Activated gamma-delta T cell treated with Interleukin-2 at 50 U/mL for 16 hours (primary cell): ENCODE data around the gene MMP28.
A peak's percentile ranks its signal among the peaks of the same experiment; 100 is the strongest.

Experiments
- DNase-seq: peaks from one replicate; pipeline ENCODE4 v3.0.0-alpha.2; 2020

Gene MMP28

DNA sequence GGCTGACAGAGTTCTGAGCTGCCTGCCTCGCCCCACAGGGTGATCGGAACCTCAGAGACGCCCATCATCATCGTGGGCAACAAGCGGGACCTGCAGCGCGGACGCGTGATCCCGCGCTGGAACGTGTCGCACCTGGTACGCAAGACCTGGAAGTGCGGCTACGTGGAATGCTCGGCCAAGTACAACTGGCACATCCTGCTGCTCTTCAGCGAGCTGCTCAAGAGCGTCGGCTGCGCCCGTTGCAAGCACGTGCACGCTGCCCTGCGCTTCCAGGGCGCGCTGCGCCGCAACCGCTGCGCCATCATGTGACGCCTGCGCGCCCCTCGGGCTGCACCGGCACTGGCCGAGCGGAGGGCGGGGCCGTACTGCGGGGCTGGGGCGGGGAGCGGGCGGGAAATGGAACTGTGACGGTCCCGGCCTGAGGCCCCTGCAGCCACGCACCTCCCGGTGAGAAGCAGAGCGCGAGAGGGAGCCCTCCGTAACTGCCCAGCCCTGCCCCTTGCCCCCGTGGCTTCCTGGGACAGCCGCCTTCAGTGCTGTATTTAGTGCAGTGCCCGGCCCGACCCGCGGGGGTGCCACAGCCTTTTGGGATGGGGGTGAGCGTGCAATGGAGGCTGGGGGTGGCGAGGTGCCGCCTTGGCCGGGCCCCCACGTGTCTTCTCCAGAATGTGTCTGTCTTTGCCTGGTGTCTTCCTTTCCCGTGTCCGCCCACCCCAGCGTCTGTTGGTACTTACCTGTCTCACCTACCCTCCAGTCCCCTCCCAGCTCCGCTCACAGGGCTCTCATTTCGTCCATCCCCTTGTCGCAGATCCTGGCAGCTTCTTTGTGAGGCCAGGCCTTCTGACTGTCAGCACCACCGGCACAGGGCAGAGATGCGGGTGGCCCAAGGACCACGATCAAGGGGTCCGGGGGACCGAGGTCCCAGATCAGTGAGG, 54.2 kb downstream of the MMP28 start:
- DNase-seq, result no peak

DNA sequence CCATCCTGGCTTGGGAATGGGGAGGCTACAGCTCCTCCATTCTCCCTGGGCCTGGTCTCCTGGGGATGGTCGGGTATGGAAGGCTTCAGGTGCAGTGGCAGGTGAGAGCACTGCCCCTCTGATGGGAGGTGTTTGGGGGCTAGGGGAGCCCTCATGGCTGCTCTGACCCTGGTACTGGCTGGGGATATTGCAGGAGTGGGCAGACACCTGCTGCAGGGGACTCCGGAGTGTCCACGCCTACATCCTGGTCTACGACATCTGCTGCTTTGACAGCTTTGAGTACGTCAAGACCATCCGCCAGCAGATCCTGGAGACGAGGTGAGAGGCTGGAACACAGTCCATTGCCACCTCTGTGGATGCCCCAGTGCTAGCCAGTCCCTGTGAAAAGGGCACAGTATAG, 55.2 kb downstream of the MMP28 start:
- no peak for DNase-seq

DNA sequence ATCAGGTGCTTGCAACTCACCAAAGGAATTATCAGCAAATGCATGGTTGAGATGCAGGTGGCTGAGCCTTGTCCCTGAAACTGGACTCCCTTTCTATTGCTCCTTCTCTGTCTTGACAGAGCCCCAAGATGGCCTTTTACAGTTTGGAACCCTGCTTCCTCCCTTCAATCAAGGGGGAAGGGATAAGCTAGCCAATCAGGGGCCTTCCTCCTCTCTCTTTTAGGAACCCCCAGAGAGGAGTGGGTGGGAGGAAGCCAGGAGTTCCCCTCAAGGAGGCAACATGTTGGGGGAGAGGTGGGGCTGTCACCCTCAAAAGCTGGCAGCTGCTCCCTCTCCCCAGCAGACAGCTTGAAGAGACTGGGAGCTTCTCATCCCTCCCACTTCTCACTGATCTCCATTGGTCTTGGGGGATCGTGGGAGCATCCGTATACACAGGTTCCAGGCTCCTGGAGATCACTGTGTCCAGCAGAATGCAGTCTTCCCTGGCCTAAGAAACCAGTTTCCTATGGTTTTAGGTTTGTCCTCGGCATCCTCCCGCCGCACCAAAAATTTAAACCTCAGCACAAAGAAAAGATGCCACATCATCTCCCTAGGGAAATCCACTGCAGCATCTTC, 56.8 kb downstream of the MMP28 start:
- DNase-seq, result no peak

DNA sequence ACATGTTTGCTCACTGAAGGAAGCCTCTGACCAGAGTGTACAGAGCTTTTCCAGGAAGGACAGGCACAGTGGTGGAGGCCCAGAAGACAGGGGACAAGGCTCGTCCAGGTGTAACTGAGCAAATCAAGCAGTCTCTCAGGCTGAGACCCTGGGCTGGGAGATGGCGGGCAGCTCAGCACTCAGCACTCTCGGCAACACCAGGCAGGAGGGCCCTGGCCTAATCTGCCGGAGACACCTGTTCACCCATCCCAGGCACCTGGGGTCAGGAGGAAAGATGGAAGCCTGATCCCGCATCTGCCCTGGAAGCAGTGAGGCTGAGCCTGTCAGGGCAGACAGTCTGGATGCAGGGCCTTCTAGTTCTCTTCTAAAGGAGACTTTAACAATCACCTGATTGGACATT, 59.2 kb downstream of the MMP28 start:
- DNase-seq, result no peak

DNA sequence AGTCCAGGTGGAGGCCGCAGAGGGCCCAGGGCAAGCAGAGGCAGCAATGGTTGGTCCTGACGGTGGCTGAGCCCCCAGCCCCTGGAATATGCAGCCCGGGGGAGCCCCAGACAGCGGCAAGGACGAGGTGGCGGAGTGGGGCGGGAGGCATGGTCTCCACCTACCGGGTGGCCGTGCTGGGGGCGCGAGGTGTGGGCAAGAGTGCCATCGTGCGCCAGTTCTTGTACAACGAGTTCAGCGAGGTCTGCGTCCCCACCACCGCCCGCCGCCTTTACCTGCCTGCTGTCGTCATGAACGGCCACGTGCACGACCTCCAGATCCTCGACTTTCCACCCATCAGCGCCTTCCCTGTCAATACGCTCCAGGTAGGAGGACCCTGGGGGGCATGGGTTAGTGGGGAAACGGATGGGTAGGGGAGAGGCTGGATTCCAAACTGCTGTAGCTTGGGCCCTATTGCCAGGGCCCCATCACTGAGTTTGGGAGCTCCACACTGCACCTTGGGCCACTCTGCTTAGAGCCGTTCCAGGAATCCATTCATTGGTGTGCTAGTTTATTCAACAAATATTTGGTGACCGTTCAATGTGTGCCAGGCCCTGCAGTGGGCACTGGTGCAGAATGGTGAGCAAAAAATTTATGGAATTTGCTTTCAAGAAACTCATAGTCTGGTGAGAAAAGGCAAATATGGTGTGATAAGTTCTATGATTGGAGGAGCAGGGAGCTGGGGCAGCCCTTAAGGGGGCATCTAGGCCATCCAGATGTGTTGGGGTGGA, 60.2 kb downstream of the MMP28 start:
- DNase-seq, result no peak

DNA sequence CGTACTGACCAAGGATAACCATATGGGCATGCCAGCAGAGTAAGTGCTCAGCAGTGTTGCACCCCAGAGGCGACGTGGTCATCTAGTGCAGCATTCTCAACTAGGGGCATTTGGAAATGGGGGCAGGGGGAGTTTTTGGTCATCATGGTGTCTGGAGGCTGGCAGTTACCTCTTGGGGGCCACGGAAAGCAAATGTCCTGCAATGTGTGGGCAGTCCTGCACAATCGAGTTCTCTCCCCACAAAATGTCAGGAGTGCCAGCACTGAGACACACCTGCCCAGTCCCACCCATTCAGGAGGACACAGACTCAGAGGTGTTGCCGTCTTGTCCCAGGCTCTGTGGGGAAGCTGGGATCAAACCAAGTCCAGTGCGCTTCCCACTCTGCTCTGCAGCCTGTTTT, 61.0 kb downstream of the MMP28 start:
- no peak for DNase-seq

DNA sequence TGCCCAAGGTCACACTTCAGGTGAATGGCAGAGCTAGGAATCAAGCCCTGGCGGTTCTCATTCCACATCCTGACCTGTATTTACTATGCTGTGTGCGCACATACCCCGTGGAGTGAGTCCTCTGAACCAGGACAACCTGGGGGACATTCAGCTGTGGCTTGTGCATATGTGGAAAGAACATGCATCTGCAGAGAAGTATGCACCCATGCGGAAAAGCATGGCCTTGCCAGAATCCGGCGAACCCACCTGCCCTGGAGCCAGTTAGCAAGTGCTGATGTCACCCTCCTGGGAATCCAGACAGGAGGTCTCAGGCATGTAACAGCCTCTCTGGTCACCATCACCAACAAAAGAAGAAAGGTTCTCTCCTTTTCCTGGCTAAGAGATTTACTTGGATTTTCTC, 62.1 kb downstream of the MMP28 start:
- DNase-seq, result no peak

DNA sequence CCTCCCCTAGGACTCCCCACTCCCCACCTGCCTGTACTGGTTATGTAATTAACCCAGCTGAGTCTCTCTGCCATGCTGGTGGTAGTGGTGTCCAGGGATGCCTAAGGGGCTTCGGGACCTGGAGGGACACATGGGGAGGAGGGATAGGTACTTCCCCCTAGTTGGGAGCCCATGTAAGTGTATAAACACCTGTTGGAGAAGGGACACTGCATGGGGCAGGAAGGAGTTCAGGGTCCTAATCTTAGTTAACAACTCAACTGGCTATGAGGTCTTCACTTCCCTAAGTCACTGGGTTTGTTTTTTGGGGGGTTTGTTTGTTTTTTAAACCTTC, 62.7 kb downstream of the MMP28 start:
- no peak for DNase-seq

DNA sequence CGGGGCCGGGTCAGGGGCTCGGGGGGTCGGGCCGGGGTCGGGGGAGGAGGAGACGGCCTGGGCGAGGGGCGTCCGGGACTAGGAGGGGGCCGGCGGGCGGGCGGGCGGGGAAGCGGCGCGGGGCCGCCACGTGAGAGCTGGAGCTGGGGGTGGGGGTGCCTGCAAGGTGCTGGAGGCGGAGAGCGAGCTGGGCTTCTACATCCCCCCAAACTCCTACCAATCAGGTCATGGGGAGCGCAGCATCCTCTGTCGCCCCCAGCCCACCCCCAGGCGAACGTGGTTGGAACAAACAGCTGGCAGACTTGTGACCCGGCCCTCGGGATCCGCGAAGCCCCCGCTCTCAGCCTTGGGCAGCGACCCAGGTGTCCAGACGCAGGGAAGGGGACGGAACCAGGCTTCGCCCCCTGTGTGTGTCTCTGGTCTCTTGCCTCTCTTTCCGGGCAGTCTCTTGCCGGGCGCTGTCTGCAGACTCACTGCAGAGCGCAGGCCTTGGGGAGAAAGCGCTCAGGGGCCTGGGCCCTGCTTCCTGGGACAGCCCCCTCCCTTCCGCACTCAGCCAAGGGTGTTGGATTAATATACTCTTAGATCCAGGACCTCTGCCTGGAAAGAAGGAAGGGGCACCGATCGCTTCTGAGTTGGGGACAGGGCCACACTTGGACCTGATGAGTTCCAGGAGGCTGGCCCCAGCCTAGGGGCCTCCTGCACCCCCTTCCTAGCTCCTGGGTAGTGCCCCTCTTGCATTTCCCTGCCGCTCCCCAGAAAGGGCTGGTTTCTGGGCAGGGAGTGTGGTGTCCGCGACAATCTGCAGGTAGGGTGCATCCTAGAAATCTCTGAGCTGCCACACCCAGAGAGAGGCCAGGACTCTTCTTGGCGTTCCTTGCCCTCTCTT, 63.3 kb downstream of the MMP28 start:
- no peak for DNase-seq

DNA sequence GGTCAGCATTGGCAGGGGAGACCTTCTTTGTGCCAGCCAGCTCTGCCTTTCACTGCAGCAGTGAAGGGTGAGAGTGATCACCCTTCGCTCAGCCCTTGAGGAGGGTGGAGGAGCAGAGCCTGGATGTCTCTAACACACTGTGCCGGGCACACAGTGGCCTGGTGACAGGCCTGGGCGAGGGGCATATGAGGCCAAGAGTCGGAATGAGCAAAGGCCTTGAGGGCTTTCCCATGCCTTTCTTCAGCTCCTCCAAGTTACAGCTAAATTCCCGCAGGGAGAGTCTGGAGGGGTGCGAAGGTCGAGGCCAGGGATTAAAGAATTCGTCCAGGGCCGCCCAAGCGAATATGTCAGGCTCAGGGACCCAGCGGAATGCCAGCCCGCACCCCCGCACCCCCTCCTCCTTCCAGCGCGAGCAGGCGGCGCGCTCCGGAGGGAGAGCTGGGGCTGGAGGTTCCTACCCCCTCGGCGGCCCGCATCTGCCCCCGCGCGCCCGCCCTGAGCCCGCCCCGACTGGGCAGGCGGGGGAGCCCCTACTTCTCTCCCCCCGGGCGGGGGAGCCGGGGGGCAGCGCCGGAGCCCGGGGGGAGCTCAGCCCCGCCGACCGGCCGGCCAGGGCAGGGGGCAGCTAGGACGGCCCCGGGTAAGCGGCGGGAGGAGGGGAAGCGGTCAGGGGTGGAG, 64.1 kb downstream of the MMP28 start, which contains the start of gene RASL10B:
RASL10B (plus strand) TSS at position 401 of the 678 bp plus-strand sequence. CDS start 3,546 bp downstream, outside the sequence.
- peak; percentile 34 for DNase-seq

DNA sequence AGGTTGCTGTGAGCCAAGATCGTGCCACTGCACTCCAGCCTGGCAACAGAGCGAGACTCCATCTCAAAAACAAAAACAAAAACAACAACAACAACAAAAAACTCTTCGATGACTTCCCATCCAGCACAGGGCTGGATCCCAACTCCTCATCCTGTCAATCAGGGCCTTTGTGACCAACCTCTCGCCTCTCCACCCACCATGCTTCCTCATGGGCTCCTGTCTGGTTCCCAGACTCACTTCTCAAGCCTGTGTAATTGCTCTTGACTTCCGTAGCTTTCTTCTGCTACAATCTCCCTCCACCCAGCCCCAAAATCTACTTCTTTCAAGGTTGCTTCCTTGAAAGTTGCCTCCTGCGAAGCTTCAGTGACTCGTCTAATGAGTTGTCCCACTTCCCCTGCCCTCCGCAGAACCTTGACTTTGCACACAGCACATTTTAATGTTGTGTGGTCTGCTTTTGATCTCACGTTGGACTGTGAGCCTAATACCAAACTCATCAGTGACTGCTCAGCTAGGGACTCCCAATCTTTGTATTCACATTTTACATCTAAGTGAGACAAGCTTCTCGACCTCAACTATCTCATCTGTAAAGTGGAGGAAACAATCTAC, 64.9 kb downstream of the MMP28 start:
- DNase-seq, result no peak

DNA sequence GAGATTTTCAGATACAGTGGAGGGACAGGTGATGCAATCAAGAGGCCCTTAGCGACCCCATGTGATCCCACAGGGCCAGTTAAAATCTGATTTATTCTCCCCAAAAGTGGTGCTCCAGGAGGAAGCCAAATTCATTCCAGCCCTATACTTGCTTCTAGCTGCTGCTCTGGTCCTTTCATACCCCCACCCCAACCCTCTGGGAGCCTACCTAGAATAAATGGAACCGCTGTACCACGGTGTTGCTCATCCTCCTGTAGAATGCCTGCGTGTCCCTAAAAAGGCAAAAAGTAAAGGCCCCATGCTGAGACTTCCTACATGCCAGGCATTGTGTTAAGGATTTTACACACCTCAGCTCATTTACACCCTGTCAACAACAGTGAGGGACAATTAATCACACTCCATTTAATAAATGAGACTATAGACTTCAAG, 66.0 kb downstream of the MMP28 start:
- DNase-seq, result no peak

DNA sequence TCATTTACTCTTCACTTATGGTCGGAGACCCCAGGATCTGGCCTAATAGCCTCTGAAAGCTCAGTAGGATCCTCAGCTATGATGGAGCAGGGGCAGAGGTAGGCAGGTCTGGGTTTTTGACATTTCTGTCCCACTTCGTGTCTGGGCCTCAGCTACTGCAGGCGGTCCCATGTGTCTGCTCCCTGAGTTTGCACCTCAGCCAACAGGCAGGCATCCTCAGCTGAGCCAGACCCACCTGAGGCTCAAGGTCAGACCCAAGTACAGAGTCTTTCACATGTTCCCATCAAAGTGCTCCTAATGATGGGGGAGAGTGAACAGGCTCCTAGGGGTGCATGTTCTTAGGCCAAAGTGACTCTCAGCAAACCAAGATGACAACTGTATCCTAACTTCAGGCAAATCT, 66.9 kb downstream of the MMP28 start:
- DNase-seq, result no peak

DNA sequence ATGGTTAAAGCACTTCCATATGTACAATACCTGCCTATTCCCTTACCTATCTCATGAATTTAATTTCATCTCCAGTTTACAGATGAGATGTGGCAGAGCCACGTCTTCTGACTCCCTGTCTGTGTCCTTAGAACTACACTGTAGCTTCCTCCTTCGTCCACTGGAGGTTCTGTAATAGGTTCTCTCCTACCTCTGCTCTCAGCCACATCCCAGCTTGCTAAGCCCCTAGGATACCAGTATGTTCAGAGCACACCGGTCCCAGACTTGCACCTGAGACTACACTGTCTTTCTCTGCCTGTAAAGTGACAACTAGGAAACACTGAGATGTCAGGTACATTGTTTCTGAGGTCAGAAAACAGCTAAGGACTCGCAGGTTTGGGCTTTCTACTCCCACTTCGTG, 67.8 kb downstream of the MMP28 start:
- DNase-seq, result no peak

DNA sequence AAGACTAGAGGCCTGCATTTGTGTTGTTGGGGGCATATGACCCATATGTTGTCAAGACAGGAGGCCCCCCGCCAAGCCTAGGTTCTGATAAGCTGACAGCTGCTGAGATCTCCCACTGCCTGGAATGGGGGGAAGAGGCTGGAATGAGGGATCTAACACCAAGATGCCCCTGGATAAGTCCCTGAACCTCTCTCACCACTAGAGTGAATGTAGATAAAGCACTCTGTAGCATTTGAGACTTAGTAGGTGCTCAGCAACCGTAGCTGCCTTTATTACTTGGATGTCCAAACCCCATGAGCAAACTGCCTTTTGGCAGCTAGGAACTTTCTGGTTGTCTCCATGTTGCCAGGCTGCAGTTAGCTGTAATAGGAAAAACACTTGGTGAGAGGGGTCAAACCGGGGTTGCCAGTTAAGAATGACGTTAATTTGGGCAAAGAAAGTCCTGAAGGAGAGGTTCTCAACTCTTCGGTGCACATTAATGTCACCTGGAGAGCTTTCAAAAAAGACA, 68.4 kb downstream of the MMP28 start:
- DNase-seq, result no peak

DNA sequence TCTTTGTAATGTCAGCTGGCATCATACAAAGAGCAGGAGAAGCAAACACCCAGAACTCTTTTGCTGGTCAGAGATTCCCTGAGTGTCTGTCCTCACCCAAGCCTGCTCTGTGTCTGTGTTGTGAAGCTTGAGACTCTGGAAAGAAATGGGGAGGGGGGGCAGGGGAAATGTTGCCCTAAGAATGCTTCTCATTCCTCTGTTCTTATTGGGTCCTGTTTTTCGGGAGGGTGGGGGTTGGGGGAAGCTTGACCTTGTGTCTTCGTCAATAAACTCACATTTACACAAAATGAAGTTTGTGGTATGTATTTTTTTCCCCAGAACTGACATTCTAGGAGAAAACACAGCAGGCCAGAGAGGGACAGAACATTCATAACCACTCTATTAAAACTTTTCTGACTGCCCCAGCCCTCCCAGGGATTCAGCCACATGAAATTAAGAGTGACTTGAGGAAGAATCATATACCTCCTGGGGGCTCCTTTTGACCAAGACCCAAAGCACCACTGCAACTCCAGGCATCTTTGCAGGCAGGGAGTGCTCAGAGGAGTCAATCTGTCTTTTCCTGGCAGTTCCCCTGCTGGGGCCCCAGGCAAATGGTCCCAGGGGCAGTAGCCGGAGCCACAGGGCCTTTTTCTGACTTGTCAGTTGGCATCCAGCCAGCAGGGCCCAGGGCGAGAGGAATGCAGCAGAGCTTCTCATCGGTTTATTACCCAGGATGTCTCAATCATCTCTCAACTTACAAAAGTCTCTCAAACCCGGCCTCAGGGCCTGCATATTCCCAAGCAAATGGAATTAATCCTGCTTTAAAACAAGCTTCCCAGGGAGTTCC, 69.1 kb downstream of the MMP28 start:
- no peak for DNase-seq

DNA sequence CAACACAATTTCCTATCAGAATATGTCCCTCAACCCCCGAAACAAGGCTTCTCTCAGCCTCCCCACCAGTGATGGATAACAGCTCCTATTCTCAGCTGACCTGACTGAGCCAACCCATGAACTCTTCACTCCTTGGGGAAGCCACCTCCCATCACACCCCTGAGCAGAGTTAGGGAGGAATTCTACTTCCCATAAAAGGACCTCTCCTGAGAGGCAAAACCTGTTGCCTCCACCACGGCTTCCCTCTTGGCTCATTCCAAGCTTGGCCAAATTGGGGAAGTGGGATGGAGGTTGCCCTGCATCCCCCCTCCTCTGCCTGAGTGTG, 69.7 kb downstream of the MMP28 start:
- no peak for DNase-seq

DNA sequence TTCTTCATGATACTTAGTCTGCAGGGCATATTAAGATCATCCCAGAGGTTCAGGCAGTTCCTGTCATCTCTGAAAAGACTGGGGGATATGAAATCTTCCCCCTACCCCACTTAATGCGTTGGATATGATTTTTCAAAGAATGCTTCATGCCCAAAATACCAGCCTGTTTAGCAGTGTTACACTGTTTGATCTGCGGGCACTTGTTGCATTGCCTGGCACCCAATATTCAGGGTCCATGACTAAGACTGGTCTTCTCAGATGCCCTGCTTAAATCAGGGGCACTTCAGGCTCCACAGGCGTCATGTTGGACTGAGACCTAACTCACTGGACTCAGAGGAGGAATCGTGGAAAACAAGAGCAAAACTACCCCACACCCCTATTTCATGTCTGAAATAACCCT, 70.4 kb downstream of the MMP28 start:
- no peak for DNase-seq

DNA sequence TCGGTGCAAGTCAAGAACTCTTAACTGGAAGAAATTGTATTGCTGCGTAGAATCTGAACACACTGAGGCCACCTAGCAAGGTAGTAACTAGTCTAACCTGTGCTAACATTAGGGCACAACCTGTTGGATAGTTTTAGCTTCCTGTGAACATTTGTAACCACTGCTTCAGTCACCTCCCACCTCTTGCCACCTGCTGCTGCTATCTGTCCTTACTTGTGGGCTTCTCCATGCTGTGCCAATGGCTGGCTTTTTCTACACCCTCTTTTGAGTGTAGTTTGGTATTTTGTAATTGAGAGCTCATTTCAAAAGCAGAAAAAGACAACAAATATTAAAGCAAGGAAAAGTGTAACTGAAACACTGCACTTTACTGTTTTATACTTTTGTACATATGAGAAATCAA, 71.7 kb downstream of the MMP28 start:
- no peak for DNase-seq

DNA sequence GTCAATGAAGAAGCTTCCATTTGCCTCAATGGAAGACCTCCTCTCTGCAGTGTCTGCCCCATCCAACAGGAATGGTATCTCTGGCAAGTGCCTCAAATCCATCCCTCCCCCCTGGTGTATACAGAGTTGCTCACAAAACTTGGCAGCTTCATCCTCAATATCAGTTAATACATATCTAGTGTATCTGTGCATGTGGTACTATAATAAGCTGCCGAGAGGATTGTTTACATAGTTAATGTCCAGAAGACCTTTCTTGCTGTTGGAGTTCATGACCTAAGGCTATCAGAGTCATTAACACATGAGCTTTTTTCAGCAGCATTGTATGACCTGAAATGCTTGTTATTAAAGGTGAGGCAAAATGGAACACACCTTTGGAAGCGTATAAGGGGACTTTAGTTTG, 78.0 kb downstream of the MMP28 start:
- no peak for DNase-seq
